GM12872 (cell line): ENCODE measurements around the gene C6orf89.

Experiments used
- TF ChIP-seq, protein P1 (sequence below): IDR thresholded peaks from 3 replicates; pipeline ENCODE4 v1.5.1; 2011; ENCODE audit warnings: low read depth, mild to moderate bottlenecking, low read length, moderate library complexity; ENCODE audit not compliant: insufficient read depth

C6orf89 gene

DNA sequence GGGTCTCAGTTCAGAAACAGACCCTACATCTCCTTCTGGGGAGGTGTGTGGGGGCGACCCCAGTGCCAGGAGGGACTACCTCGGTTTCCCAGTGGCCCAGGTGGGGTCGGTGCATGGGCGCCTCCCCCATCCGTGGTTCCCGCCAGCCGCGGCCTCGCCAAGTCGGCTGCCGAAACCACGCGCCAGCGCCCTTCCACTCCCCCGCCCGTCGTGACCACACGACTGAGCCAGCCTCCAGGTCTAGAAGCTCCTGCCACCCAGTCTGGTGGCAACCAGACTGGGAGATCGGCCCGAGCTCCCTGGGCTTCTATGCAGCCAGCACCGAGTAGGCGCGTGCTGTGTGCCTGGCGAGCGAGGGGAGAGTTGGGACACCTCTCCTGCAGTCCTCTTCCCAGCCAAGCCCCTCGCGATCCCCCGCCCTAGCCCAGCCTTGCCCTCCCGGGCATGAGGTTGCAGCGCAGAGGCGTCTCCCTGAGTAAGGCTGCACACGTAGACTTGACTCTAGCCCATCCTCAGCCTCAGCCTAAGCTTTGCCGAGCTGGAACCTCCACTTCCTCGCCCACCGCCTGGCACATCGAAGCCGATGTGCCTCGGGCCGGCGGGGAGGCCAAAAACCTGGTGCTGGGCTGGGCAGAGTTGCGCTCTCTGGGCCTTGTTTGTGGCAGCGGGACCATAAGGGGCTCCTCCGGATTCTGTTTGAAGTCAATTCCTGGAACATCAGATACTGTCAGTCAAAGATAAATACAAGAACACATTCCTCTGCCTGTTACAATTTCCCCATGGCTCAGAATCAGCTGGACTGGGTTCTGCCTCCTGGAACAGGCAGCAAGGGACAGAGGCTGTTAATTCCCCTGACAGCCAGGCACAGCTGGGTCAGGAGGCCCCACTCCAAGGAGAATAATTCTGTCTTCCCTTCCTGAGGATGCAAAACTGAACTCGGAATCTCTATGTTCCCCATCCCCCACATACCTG lies 45.0 kb upstream of the C6orf89 start:
- TF ChIP-seq, protein P1, sequence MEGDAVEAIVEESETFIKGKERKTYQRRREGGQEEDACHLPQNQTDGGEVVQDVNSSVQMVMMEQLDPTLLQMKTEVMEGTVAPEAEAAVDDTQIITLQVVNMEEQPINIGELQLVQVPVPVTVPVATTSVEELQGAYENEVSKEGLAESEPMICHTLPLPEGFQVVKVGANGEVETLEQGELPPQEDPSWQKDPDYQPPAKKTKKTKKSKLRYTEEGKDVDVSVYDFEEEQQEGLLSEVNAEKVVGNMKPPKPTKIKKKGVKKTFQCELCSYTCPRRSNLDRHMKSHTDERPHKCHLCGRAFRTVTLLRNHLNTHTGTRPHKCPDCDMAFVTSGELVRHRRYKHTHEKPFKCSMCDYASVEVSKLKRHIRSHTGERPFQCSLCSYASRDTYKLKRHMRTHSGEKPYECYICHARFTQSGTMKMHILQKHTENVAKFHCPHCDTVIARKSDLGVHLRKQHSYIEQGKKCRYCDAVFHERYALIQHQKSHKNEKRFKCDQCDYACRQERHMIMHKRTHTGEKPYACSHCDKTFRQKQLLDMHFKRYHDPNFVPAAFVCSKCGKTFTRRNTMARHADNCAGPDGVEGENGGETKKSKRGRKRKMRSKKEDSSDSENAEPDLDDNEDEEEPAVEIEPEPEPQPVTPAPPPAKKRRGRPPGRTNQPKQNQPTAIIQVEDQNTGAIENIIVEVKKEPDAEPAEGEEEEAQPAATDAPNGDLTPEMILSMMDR: no peak

DNA sequence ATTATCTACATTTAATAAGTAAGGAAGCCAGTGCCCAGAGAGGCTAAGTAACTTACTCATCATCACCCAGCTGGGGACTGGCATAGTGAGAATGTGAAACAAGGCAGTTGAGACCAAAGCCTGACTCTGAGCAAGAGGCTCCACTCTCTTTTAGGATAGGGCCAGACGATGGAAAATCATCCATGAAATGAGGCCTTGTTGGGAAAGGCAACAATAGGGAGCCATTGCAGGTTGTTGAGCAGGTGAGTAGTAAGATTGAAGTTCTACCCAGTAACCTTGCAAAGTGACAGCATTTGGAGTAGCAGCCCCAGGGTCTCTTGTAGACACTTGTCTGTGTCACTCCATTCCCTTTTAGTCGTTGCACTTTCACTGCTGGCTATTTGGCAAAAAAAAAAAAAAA lies 44.0 kb upstream of the C6orf89 start:
- TF ChIP-seq, protein P1: no peak

DNA sequence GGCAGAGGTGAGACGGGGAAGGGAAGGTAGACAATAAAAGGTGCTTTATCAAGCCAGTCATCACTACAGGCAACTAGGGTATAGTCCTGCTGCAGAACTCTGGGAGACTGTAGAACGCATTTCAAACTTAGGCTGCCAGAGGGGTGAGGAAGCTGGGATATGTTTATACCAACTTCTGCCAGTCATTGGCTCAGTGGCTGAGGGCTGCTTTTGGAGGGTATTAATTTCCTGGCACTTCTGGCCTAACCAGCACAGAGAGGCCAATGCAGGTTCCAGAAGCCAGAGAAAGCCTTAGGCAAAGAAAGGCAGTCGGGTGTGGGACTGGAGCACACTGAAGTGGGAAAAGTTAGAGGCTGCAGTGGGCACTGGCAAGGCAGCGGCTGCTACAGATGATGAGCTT lies 42.6 kb upstream of the C6orf89 start:
- TF ChIP-seq, protein P1: no peak

DNA sequence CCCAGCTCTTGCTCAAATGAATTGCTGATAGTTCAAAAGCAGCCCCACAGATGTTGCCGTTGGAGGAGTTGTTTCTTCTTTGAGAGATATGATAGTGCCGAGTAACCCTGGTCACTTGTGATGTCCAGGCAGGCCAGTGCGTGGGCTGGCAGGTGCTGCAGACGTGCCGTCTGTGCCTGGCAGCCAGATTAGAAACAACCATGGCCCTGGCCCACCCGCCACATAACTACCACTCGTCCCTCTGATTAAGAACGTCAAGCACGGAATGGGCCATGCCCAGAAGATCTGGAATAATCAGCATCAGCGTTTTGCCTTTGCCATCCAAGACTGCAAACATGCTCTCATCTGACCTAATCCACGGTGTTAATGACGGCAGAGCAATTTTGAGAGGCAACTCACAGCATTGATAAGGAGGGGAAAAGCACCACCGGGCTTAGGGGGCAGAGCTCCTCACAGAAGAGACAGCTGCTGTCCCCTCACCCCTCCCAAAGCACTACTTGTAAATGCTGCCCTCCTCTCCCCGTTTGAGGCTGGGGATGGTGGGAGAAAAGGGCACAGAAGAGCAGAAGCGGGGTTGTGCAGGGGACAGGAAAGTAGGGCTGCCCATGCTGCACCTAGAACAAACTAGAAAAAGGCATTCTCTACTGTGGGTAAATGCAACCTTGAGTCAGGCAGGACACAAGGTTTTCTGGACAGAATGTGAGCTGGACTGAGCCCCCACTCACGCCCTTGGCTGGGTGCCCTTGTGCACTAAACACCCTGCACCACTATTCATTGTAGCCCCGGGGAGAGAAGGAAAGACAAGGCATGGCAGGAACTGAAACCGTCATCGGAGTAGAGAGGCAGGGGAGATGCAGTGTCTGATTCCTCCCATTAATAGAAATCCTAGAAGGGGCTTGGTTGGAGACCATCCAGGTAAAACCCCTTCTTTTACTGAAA lies 41.3 kb upstream of the C6orf89 start:
- TF ChIP-seq, protein P1: no peak

DNA sequence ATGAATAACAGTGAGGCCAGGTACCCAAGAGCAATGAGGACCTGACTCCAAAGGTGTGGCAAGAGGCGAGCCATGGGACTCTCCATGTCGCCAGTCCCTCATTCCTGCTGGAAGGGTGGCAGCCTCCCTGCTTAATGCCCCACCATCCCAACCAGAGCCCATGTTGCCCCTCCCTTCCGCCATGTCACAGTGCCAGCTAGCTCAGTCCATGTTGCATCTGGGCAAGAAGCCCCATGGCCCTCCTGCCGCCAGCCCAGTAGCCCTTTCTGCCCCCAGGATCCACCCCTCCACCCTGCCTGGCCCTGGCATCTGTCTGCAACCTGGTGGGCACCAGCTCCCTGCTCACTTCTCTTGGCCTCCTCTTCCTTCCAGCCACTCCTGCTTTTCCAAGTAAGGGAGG lies 40.5 kb upstream of the C6orf89 start:
- TF ChIP-seq, protein P1: no peak

DNA sequence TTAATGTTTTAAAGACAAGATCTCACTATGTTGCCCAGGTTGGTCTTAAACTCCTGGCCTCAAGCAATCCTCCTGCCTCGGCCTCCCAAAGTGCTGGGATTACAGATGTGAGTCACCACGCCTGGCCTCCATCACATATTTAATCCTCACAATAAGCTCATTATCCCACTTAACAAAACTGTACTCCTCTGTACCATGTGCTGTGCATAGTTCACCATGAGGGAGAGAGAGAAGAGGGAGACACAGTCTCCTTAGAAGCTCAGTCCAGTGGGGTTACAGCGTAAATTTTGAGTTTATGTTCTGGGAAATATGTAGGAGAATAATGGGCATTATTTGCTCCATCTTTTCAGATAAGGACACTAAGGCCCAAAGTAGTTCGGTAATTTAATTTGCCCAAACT lies 38.6 kb upstream of the C6orf89 start:
- TF ChIP-seq, protein P1: no peak

DNA sequence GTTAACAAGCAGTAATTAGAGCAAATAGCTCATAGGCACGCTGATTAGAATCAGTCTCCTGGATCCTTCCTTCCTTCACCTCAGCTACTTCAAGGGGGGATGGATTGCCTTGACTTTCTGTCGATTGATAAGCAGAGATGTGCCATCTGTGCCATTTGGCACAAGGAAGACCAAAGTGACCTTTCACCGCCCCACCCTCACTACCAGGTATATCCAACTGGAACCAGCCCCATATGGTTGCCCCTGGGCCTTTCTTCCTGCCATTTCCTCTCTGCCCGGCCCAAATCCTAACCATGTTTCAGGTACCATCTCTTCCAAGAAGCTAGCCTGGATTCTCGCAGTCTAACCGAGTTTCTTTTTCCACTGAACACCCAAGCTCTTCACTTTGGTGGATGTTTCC lies 37.8 kb upstream of the C6orf89 start:
- TF ChIP-seq, protein P1: no peak
